ENCODE results near the gene OVOL3.
"Not testable (repeated sequence)": the region's sequence is repeated elsewhere in the genome, so short reads cannot be mapped to it uniquely, and the experiment has no call there.

The OVOL3 gene

GRCh38 chr19:36120984-36121358 is 10.0 kb downstream of the OVOL3 start:
- no peak overlapping the region for H3K27ac ChIP-seq
- no peak overlapping the region for H3K4me3 ChIP-seq

DNA sequence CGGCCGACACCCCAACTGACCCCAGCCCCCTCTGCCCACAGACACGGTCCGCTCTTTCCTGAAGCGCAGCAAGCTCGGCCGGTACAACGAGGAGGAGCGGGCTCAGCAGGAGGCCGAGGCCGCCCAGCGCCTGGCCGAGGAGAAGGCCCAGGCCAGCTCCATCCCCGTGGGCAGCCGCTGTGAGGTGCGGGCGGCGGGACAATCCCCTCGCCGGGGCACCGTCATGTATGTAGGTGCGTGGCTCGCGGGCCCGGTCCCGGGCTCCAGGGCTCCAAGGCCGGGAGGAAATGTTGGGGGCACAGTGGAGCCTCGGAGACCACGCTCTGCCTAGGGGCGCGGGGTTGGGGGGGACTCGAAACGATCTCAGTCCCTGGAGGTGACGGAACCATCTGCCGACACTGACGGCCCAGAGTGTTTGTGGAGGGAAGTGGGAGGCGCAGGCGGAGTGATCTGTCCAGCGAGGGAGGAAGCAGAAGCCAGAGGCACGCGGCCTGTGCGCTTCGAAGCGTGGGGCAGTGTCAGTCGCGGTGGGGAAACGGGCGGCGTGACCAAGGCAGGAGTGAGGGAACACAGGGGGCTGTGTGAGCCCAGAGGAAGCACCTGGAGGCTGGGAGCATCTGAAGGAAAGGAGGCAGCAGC is 10.7 kb downstream of the OVOL3 start:
- no peak overlapping the region for H3K4me3 ChIP-seq
- H3K27ac ChIP-seq = no peak overlapping the region

DNA sequence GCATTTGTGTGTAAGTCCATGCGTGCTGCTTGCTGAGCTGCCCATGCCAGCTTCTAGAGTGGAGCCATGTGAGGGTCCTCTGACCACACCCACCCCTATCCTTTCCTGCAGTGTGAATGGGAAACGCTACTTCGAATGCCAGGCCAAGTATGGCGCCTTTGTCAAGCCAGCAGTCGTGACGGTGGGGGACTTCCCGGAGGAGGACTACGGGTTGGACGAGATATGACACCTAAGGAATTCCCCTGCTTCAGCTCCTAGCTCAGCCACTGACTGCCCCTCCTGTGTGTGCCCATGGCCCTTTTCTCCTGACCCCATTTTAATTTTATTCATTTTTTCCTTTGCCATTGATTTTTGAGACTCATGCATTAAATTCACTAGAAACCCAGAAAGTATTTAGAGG is 14.6 kb downstream of the OVOL3 start:
- H3K4me3 ChIP-seq = no peak overlapping the region
- no peak overlapping the region for H3K27ac ChIP-seq

DNA sequence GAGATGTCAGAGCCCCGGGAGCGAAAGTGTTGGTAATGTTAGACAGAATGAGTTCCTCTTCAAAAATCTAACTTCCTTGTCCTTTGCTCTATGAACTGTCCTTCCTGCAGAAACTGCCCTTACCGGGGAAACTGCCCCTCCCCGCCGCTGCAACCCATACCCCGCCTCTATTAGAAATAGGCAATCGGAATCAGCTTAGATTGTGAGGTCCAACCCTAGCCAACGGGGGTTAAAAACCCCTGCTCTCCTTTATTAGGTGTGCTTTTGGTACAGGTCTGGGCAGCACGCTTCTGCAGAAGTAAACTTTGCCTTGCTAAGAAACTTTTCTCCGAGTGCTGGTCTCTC is 17.4 kb downstream of the OVOL3 start:
- Histone ChIP-seq H3K4me3 (peak overlapping the region; percentile 23 to 41 (median 34)), H3K27ac (peak overlapping the region; percentile 9 to 96 (median 87))

GRCh38 chr19:36131221-36131620 is 20.3 kb downstream of the OVOL3 start:
- H3K27ac ChIP-seq = peak overlapping the region in 2 of 21 experiments; percentile 7 to 31
- H3K4me3 ChIP-seq = not testable (repeated sequence)

GRCh38 chr19:36134867-36135266 is 23.9 kb downstream of the OVOL3 start:
- H3K27ac ChIP-seq = not testable (repeated sequence)

GRCh38 chr19:36136964-36137686 is 26.2 kb downstream of the OVOL3 start:
- Histone ChIP-seq H3K4me3 (no peak overlapping the region), H3K27ac (peak overlapping the region in 12 of 21 experiments; percentile 7 to 71 (median 61))

More at GRCh38 chr19:36134867-36135266, 23.9 kb downstream of the OVOL3 start:
- H3K4me3 ChIP-seq = not testable (repeated sequence)

- peak overlapping the region; percentile 10 to 99 (median 95) for H3K27ac ChIP-seq
- peak overlapping the region; percentile 65 to 87 (median 74) for H3K4me3 ChIP-seq
These were observed 28.2 kb downstream of the OVOL3 start for GRCh38 chr19:36139120-36139472.

GRCh38 chr19:36139473-36140303 is 28.7 kb downstream of the OVOL3 start, which contains the start of gene CAPNS1:
TSS of gene CAPNS1 (plus strand) at chr19:36140066. CDS start at chr19:36141012, 946 bp downstream.
- Histone ChIP-seq H3K27ac (peak within 1 kb of the TSS; percentile 79 to 99 (median 95)), H3K4me3 (peak within 1 kb of the TSS; percentile 65 to 87 (median 74))

- Histone ChIP-seq H3K4me3 (peak overlapping the region; percentile 65 to 87 (median 74)), H3K27ac (peak overlapping the region; percentile 79 to 99 (median 95))
These were observed 29.5 kb downstream of the OVOL3 start for GRCh38 chr19:36140304-36141038.

DNA sequence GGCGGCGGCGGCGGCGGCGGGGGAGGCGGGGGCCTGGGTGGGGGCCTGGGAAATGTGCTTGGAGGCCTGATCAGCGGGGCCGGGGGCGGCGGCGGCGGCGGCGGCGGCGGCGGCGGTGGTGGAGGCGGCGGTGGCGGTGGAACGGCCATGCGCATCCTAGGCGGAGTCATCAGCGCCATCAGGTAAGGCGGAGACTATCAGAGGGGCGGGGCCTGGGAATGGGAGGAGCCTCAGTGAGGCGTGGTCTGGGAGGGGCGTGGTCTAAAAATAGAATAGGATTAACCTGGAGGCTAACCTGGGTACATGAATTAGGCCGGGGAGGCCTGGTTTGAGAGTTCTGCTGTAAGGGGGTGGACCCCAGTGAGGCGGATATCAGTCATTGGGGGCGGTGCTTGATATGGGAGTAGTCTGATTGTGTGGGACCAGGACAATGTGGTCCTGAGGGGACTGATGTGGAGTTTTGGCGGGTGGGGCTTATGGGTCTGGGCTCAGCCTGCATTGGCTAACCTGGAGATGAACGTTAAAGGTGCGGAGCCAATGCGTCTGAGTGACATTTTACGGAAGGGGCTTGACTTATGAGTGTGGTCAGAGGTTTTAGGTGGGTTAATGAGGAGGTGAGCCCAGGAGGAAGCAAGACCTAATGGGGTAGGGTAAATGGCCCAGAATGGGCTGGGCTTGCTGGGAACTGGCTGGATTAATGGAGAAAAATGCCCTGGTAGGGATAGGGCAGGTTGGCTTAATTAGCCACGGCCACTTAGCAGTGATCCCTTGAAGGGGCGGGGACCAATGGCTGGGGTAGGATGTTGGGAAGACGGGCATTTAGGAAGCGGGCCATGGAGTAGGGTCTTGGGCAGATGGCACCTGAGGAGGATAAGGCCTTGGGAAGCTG is 30.3 kb downstream of the OVOL3 start:
- Histone ChIP-seq H3K4me3 (peak overlapping the region; percentile 65 to 87 (median 74)), H3K27ac (peak overlapping the region; percentile 79 to 99 (median 95))

DNA sequence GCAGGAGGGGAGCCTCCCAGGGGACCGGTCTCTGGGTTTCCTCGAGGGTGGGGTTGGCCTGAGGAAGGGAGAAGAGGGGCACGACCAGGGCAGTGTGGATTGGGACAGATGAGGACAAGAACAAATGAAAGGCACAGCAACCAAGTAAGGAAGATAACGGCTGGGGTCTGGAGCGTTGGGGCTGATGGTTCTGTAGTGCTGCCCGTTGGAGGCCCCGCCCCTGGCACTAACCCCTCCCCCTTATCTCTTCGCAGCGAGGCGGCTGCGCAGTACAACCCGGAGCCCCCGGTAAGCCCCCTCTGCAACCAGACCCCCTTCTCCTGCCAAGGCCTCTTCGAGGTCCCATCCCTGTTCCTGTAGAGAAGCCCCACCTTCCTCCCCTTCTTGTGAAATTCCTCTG is 31.1 kb downstream of the OVOL3 start:
- H3K4me3 ChIP-seq = no peak overlapping the region
- H3K27ac ChIP-seq = peak overlapping the region in 3 of 21 experiments; percentile 12 to 98 (median 32)

GRCh38 chr19:36142496-36142895 is 31.6 kb downstream of the OVOL3 start:
- H3K27ac ChIP-seq = peak overlapping the region in 1 of 21 experiments; percentile 32
- H3K4me3 ChIP-seq = no peak overlapping the region

- H3K27ac ChIP-seq = no peak overlapping the region
- no peak overlapping the region for H3K4me3 ChIP-seq
These were observed 33.7 kb downstream of the OVOL3 start for GRCh38 chr19:36144624-36145023.

GRCh38 chr19:36149673-36150406 is 38.9 kb downstream of the OVOL3 start:
- Histone ChIP-seq H3K4me3 (no peak overlapping the region), H3K27ac (peak overlapping the region in 5 of 21 experiments; percentile 11 to 98 (median 88))

GRCh38 chr19:36150586-36150985 is 39.6 kb downstream of the OVOL3 start:
- Histone ChIP-seq H3K4me3 (no peak overlapping the region), H3K27ac (peak overlapping the region in 9 of 21 experiments; percentile 83 to 98 (median 88))

- peak overlapping the region in 20 of 21 experiments; percentile 14 to 98 (median 82) for H3K27ac ChIP-seq
- peak overlapping the region; percentile 19 to 47 (median 29) for H3K4me3 ChIP-seq
These were observed 40.4 kb downstream of the OVOL3 start for GRCh38 chr19:36151144-36152018.
